GM19397 (cell line): ENCODE data around the gene COA1.
"Not testable (repeated sequence)": the region's sequence is repeated elsewhere in the genome, so short reads cannot be mapped to it uniquely, and the experiment has no call there.

Experiments
- ATAC-seq: cut with Tn5 transposase; IDR thresholded peaks from one replicate; pipeline ENCODE4 v1.9.1; 2021; ENCODE audit warnings: mild to moderate bottlenecking, moderate library complexity; ENCODE audit not compliant: unreplicated experiment

COA1 gene

GRCh38 chr7:43731494-43731893 lies 2.2 kb upstream of the COA1 start:
- ATAC-seq: not testable (repeated sequence)

GRCh38 chr7:43729924-43730248 lies 563 bp upstream of the COA1 start:
- no peak for ATAC-seq

GRCh38 chr7:43727494-43727893 lies 1.8 kb downstream of the COA1 start:
- ATAC-seq: no peak

GRCh38 chr7:43727003-43727402 lies 2.3 kb downstream of the COA1 start:
- no peak for ATAC-seq

- ATAC-seq: no peak
Observed at GRCh38 chr7:43726466-43726865, 2.9 kb downstream of the COA1 start.

GRCh38 chr7:43725251-43725650 lies 4.1 kb downstream of the COA1 start:
- no peak for ATAC-seq

GRCh38 chr7:43723007-43723341 lies 6.3 kb downstream of the COA1 start:
- no peak for ATAC-seq

- ATAC-seq: no peak
Observed at GRCh38 chr7:43721193-43721806, 8.0 kb downstream of the COA1 start.

GRCh38 chr7:43716598-43716997 lies 12.7 kb downstream of the COA1 start:
- no peak for ATAC-seq

- not testable (repeated sequence) for ATAC-seq
Observed at GRCh38 chr7:43715966-43716365, 13.4 kb downstream of the COA1 start.

GRCh38 chr7:43711503-43711902 lies 17.8 kb downstream of the COA1 start:
- ATAC-seq: no peak

GRCh38 chr7:43708055-43708454 lies 21.3 kb downstream of the COA1 start:
- ATAC-seq: not testable (repeated sequence)

GRCh38 chr7:43703573-43703972 lies 25.8 kb downstream of the COA1 start:
- no peak for ATAC-seq

GRCh38 chr7:43702974-43703373 lies 26.3 kb downstream of the COA1 start:
- ATAC-seq: no peak

- no peak for ATAC-seq
Observed at GRCh38 chr7:43701929-43702328, 27.4 kb downstream of the COA1 start.

- ATAC-seq: peak; percentile 38
Observed at GRCh38 chr7:43701500-43701854, 27.8 kb downstream of the COA1 start.

GRCh38 chr7:43700646-43701499 lies 28.4 kb downstream of the COA1 start:
- ATAC-seq: peak; percentile 41

GRCh38 chr7:43700059-43700501 lies 29.2 kb downstream of the COA1 start:
- no peak for ATAC-seq

- ATAC-seq: no peak
Observed at GRCh38 chr7:43698460-43699255, 30.7 kb downstream of the COA1 start.

- no peak for ATAC-seq
Observed at GRCh38 chr7:43697690-43698089, 31.6 kb downstream of the COA1 start.

GRCh38 chr7:43695365-43695764 lies 34.0 kb downstream of the COA1 start:
- ATAC-seq: no peak

- ATAC-seq: no peak
Observed at GRCh38 chr7:43694399-43694748, 34.9 kb downstream of the COA1 start.
